ENCODE results near the gene NRAP. TPM values are rescaled to one million over a fixed set of nuclear protein-coding genes. Genes with fewer than 3 reads are reported as not detected.
A peak's percentile ranks its signal among the peaks of the same experiment; 100 is the strongest.

NRAP gene
- total RNA-seq, 1 donor from 2014 or later, result not detected

DNA sequence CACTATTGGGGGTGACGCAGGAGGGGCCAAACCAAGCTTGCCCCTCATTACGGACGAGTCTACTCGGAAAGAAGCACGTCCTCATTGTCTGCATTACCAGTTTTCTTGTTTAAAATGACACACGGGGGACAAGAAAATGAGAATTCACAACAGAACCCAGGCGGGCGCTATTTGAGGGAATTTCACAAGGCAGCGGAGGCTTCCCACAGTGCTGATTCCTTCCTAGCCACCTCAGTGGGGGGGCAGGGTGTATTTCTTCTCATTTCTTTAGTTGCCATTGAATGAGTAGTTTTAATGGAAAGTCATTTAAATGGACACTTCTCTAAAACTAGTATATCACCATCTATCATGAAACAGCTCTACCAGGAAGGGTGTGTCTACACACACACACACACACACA, 42.9 kb downstream of the NRAP start:
- peak overlapping the region; percentile 63 for H3K4me2 ChIP-seq
- TF ChIP-seq, protein P1, sequence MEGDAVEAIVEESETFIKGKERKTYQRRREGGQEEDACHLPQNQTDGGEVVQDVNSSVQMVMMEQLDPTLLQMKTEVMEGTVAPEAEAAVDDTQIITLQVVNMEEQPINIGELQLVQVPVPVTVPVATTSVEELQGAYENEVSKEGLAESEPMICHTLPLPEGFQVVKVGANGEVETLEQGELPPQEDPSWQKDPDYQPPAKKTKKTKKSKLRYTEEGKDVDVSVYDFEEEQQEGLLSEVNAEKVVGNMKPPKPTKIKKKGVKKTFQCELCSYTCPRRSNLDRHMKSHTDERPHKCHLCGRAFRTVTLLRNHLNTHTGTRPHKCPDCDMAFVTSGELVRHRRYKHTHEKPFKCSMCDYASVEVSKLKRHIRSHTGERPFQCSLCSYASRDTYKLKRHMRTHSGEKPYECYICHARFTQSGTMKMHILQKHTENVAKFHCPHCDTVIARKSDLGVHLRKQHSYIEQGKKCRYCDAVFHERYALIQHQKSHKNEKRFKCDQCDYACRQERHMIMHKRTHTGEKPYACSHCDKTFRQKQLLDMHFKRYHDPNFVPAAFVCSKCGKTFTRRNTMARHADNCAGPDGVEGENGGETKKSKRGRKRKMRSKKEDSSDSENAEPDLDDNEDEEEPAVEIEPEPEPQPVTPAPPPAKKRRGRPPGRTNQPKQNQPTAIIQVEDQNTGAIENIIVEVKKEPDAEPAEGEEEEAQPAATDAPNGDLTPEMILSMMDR (IDR thresholded peaks at IDR 0.05), result no peak
- TF ChIP-seq EZH2 (IDR thresholded peaks at IDR 0.05), result no peak
- TF ChIP-seq EZH2phosphoT487 (IDR thresholded peaks at IDR 0.05), result no peak
- no peak overlapping the region for H3K4me3 ChIP-seq
- no peak overlapping the region for H3K9ac ChIP-seq
- peaks cover 23% of the 10 kb centered on the region for H3F3A ChIP-seq (ENCODE audit: low read depth)
- no peaks in the 10 kb centered on the region for H4K20me1 ChIP-seq (ENCODE audit: low read depth)
- no peaks in the 10 kb centered on the region for H3K9me3 Mint-ChIP-seq
- peaks cover 44% of the 10 kb centered on the region for H3K4me1 ChIP-seq
- H3K9me3 ChIP-seq (ENCODE audit: low read depth), result no peaks in the 10 kb centered on the region
- no peak overlapping the region for H2AFZ ChIP-seq (replicated peaks)
- no peaks in the 10 kb centered on the region for H3K79me2 ChIP-seq (ENCODE audit: low read depth)
- no peak overlapping the region for H3K4me3 Mint-ChIP-seq
- peaks cover 35% of the 10 kb centered on the region for H3K4me1 Mint-ChIP-seq
- H3K36me3 Mint-ChIP-seq, result no peaks in the 10 kb centered on the region
- H3K27me3 Mint-ChIP-seq (ENCODE audit: insufficient read depth, low read depth), result peaks cover 12% of the 10 kb centered on the region
- H3K36me3 ChIP-seq, result no peaks in the 10 kb centered on the region
- no peak overlapping the region for H3K27ac Mint-ChIP-seq
- H3K27me3 ChIP-seq, result no peaks in the 10 kb centered on the region
- H3K27ac ChIP-seq, result no peak overlapping the region
- DNase-seq (ENCODE audit: low spot score), result peak; percentile 43

DNA sequence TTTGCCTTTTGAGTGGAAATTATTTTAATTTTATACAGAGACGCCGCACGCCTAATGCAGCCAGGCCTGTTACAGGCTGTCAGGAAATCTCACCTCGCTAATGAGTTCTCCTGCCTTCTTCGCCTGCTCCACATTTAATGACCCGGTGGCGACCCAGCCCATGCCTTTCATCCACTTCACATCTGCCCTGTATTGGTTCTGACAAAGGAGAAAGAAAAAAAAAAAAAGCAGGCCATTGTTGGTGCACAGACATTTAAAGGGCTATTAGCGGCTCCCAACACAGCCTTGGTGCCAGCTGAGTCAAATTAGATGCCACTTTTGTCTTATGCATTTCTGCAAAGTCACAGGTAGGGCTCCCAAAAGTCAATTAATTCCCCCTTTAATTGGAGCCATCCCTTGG, 43.3 kb downstream of the NRAP start:
- Histone ChIP-seq H4K20me1 (ENCODE audit: low read depth) (no peaks in the 10 kb centered on the region), H3K27me3 (no peaks in the 10 kb centered on the region), H3K79me2 (ENCODE audit: low read depth) (no peaks in the 10 kb centered on the region), H3K36me3 (no peaks in the 10 kb centered on the region), H3F3A (ENCODE audit: low read depth) (peaks cover 23% of the 10 kb centered on the region), H3K4me1 (peaks cover 44% of the 10 kb centered on the region), H3K27ac (no peak overlapping the region), H2AFZ (replicated peaks) (no peak overlapping the region), H3K9me3 (ENCODE audit: low read depth) (no peaks in the 10 kb centered on the region), H3K4me2 (peak overlapping the region; percentile 63), H3K4me3 (no peak overlapping the region), H3K9ac (no peak overlapping the region)
- H3K36me3 Mint-ChIP-seq, result no peaks in the 10 kb centered on the region
- no peaks in the 10 kb centered on the region for H3K9me3 Mint-ChIP-seq
- peaks cover 39% of the 10 kb centered on the region for H3K4me1 Mint-ChIP-seq
- H3K27me3 Mint-ChIP-seq (ENCODE audit: insufficient read depth, low read depth), result peaks cover 12% of the 10 kb centered on the region
- H3K4me3 Mint-ChIP-seq, result no peak overlapping the region
- TF ChIP-seq, protein P1 (IDR thresholded peaks at IDR 0.05), result no peak
- TF ChIP-seq EZH2 (IDR thresholded peaks at IDR 0.05) (no peak), EZH2phosphoT487 (IDR thresholded peaks at IDR 0.05) (peak; percentile 45)
- peak; percentile 66 for DNase-seq (ENCODE audit: low spot score)
- H3K27ac Mint-ChIP-seq, result no peak overlapping the region

DNA sequence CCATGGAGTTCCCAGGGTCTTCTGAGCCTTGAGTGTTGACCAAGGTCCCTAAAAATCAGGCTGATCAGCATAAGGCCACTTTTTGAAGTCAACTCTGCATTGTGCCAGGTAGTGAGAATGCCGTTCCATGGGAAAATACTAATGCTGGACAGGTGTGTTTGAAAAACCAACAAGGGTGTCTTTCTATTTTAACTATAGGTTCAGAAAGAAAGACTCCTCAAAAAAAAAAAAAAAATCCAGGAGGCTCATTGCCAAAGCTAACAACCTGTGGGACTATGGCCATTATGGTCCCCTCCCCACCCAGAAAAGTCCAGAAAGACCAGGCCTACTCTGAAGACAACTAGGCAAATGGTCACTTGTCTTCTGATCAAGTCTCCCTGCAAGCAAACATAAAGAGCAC, 44.4 kb downstream of the NRAP start:
- Histone ChIP-seq H3K79me2 (ENCODE audit: low read depth) (no peaks in the 10 kb centered on the region), H3F3A (ENCODE audit: low read depth) (peaks cover 23% of the 10 kb centered on the region), H3K27me3 (peaks cover 10% of the 10 kb centered on the region), H3K9ac (no peak overlapping the region), H4K20me1 (ENCODE audit: low read depth) (no peaks in the 10 kb centered on the region), H3K36me3 (no peaks in the 10 kb centered on the region), H3K4me3 (no peak overlapping the region), H3K4me2 (peak overlapping the region; percentile 63), H3K27ac (no peak overlapping the region), H3K9me3 (ENCODE audit: low read depth) (no peaks in the 10 kb centered on the region), H3K4me1 (peaks cover 50% of the 10 kb centered on the region), H2AFZ (replicated peaks) (no peak overlapping the region)
- Mint-ChIP-seq H3K27me3 (ENCODE audit: insufficient read depth, low read depth) (peaks cover 9% of the 10 kb centered on the region), H3K4me3 (no peak overlapping the region), H3K4me1 (peaks cover 42% of the 10 kb centered on the region), H3K27ac (no peak overlapping the region), H3K9me3 (no peaks in the 10 kb centered on the region), H3K36me3 (no peaks in the 10 kb centered on the region)
- no peak for DNase-seq (ENCODE audit: low spot score)
- TF ChIP-seq, protein P1 (IDR thresholded peaks at IDR 0.05), result no peak
- TF ChIP-seq EZH2 (IDR thresholded peaks at IDR 0.05), result no peak
- TF ChIP-seq EZH2phosphoT487 (IDR thresholded peaks at IDR 0.05), result no peak
